ENCODE data around the gene HBQ1.
A peak's percentile ranks its signal among the peaks of the same experiment; 100 is the strongest.
"Not testable (repeated sequence)": the region's sequence is repeated elsewhere in the genome, so short reads cannot be mapped to it uniquely, and the experiment has no call there.

The HBQ1 gene

DNA sequence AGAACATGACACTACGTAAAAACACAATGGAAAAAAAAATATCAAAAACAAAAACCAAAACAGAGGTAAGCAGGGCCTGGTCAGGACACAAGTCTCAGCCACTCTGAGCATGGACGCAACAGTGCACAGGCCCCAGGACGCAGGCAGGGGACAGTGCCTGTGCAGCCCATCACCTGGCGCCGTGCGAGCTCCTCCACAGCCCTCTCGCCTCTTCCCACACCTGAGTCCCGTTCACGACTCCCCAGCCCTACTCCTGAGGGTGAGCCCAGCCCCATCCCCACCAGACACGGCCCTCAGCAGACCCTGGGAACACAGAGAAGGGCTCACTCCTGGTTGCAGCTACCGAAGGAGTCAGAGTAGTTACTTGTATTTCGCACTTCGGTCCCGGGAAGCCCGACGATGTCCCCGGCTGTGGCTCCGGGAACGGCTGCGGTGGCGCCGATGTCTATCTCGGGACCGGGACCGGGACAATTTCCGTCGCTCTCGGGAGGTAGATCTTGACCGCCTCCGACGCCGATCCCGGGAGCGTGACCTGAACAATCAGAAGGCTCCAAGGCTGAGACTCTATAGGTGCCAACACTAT, 9.4 kb downstream of the HBQ1 start:
- DNase-seq (ENCODE audit: low read depth), result no peak
- H3K4me3 ChIP-seq (ENCODE audit: low read length), result no peak overlapping the region
- TF ChIP-seq, protein P1, sequence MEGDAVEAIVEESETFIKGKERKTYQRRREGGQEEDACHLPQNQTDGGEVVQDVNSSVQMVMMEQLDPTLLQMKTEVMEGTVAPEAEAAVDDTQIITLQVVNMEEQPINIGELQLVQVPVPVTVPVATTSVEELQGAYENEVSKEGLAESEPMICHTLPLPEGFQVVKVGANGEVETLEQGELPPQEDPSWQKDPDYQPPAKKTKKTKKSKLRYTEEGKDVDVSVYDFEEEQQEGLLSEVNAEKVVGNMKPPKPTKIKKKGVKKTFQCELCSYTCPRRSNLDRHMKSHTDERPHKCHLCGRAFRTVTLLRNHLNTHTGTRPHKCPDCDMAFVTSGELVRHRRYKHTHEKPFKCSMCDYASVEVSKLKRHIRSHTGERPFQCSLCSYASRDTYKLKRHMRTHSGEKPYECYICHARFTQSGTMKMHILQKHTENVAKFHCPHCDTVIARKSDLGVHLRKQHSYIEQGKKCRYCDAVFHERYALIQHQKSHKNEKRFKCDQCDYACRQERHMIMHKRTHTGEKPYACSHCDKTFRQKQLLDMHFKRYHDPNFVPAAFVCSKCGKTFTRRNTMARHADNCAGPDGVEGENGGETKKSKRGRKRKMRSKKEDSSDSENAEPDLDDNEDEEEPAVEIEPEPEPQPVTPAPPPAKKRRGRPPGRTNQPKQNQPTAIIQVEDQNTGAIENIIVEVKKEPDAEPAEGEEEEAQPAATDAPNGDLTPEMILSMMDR (conservative IDR thresholded peaks at IDR 0.05; ENCODE audit: low read length), result no peak

DNA sequence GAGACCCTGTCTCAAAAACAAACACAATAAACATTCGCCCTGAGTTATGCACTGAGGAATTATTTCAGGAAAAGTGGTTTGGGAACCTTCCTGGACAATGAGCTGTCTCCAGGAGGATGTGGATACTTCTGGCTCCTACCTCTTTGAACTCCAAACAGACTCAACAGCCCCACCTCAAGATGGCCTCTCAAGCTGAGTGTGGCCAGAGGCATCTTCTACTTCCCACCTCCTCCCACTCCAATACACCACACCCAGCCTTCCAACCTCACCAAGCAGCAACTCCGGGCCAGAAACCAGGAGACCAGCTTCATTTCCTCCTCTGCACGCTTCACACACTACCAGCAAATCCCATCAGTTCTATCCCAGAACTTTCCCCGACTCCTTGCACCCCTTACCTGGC, 11.6 kb downstream of the HBQ1 start:
- no peak overlapping the region for H3K4me3 ChIP-seq (ENCODE audit: low read length)
- DNase-seq (ENCODE audit: low read depth), result no peak
- TF ChIP-seq, protein P1 (conservative IDR thresholded peaks at IDR 0.05; ENCODE audit: low read length), result no peak

DNA sequence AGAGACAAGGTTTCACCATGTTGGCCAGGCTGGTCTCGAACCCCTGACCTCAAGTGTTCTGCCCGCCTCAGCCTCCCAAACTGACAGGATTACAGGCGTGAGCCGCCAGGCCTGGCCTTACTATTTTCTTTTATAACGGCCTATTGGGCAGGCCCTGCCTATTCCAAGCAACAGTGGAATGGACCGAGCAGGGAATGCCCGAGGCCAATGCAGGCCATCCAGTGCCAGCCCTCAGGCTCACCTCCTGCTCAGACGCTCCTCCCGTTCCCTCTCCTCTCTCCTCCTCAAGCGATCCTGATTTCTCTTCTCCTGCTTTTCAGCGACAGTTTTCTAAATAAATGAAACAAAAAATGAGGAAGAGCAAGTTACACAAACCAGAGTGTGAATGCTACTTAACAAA, 12.4 kb downstream of the HBQ1 start:
- no peak for DNase-seq (ENCODE audit: low read depth)
- no peak overlapping the region for H3K4me3 ChIP-seq (ENCODE audit: low read length)
- TF ChIP-seq, protein P1 (conservative IDR thresholded peaks at IDR 0.05; ENCODE audit: low read length), result no peak

DNA sequence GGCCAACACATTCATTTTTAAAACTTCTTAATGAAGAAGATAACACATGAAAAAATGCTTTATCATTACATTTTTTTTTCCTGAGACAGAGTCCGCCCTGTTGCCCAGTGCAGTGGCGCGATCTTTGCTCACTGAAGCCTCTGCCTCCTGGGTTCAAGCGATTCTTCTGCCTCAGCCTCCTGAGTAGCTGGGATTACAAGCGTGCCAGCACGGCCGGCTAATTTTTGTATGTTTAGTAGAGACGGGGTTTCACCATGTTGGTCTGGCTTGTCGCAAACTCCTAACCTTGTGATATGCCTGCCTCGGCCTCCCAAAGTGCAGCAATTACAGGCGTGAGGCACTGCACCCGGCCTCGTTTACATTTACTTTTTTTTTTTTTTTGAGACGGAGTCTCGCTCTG, 13.2 kb downstream of the HBQ1 start:
- H3K4me3 ChIP-seq (ENCODE audit: low read length), result no peak overlapping the region
- TF ChIP-seq, protein P1 (conservative IDR thresholded peaks at IDR 0.05; ENCODE audit: low read length), result no peak
- no peak for DNase-seq (ENCODE audit: low read depth)

DNA sequence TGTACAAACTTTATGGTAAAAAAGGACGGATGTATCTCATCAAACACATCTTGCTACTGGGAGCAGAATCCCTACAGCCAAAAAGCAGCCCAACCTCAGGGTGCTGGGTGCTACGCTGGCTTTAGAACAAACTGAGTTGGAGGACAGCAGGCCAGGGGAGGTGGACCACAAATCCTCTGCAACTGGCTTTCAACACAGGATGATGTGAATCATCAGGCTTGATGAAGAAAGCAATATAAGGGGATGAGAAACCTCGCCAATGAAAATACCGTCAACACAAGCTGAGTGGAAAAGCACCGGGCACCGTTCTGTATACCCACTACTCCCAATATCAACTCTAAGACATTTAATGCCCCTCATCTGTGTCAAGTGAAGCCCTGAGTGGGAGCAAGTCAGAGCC, 14.3 kb downstream of the HBQ1 start:
- DNase-seq (ENCODE audit: low read depth), result no peak
- TF ChIP-seq, protein P1 (conservative IDR thresholded peaks at IDR 0.05; ENCODE audit: low read length), result no peak
- no peak overlapping the region for H3K4me3 ChIP-seq (ENCODE audit: low read length)

DNA sequence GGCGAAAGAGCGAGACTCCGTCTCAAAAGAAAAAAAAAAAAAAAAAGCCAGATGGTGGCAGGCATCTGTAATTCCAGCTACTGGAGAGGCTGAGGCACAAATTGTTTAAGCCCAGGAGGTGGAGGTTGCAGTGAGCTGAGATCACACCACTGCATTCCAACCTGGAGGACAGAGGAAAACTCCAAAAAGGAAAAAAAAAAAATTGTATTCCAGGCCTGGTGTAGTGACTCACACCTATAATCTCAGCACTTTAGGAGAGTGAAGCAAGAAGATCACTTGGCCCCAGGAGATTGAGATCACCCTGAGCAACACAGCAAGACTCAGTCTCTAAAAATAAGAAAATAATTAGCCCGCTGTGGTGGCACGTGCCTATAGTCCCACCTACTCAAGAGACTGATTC, 20.1 kb downstream of the HBQ1 start:
- TF ChIP-seq, protein P1 (conservative IDR thresholded peaks at IDR 0.05; ENCODE audit: low read length), result no peak

DNA sequence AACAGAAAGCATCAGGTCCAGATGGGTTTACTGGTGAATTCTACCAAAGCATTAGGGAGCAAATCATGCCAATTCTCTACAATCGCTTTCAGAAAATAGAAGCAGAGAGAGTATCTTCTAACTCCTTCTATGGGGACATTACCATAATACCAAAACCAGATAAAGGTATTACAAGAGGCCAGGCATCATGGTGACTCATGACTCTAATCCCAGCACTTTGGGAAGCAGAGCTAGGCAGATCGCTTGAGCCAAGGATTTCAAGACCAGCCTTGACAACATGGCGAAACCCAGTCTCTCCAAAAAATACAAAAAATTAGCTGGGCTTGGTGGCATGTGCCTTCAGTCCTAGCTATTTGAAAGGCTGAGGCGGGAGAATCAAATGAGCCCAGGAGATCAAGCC, 23.0 kb downstream of the HBQ1 start:
- H3K4me3 ChIP-seq (ENCODE audit: low read length), result no peak overlapping the region
- TF ChIP-seq, protein P1 (conservative IDR thresholded peaks at IDR 0.05; ENCODE audit: low read length), result no peak
- DNase-seq (ENCODE audit: low read depth), result no peak

More for the DNA sequence above, 20.1 kb downstream of the HBQ1 start:
- H3K4me3 ChIP-seq (ENCODE audit: low read length), result no peak overlapping the region
- DNase-seq (ENCODE audit: low read depth), result peak; percentile 71

DNA sequence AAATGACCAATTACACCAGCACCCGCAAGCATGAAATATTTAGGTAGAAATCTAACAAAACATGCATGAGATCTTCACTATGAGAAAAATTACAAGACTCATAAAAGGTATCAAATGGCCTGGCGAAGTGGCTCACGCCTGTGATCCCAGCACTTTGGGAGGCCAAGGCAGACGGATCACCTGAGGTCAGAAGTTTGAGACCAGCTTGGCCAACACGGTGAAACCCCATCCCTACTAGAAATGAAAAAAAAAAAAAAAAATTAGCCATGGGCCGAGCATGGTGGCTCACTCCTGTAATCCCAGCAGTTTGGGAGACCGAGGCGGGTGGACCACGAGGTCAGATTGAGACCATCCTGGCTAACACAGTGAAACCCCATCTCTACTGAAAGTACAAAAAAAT, 23.8 kb downstream of the HBQ1 start:
- DNase-seq (ENCODE audit: low read depth); H3K4me3 ChIP-seq (ENCODE audit: low read length): not testable (repeated sequence)

DNA sequence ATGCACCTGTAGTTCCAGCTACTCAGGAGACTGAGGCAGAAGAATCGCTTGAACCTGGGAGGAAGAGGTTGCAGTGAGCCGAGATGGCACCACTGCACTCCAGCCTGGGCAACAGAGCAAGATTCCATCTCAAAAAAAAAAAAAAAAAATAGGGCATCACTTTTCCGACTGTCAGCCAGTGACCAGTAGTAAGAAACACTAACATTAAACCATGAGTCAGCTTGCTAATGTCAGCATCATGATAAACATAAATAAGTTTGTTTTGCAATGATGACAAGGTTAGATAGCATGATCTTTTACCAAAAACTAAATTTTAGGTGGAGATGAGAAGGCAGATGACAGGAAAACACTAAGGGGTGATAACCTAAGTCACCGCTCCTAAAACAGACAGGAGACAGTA, 29.1 kb downstream of the HBQ1 start:
- not testable (repeated sequence) for DNase-seq (ENCODE audit: low read depth); H3K4me3 ChIP-seq (ENCODE audit: low read length)

DNA sequence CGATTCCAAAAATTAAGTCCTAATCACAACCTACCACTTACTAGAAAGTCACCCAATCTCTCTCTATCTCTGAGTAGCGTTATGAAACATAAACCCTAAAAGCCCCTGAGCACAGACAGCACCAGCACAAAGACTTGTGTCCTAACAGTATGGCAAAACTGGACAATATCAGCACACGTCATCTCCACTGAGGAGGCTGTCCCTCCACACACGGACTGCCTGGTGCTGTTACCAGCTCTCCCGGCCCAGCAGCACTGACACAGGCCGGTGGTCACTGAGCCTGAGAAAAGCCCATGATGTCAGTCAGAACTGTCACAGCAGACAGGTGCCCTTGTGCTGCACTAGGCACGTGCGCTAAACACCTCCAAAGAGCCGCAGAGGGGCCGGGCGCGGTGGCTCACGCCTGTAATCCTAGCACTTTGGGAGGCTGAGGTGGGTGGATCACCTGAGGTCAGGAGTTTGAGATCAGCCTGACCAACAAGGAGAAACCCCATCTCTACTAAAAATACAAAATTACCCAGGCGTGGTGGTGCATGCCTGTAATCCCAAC, 31.4 kb downstream of the HBQ1 start:
- DNase-seq (ENCODE audit: low read depth); H3K4me3 ChIP-seq (ENCODE audit: low read length): not testable (repeated sequence)
